AG08396 (cell line): Measurements from ENCODE around the gene APRT.

Source experiments
- DNase-seq: peaks from one replicate; pipeline ENCODE4 v3.0.0; 2012; ENCODE audit warnings: low spot score, mixed read lengths

APRT gene

GRCh38 chr16:88807626-88808453 lies 3.9 kb downstream of the APRT start:
- DNase-seq, result no peak

GRCh38 chr16:88807142-88807625 lies 4.5 kb downstream of the APRT start:
- DNase-seq, result no peak

- DNase-seq, result no peak
Observed at GRCh38 chr16:88806491-88807111, 5.1 kb downstream of the APRT start.

- no peak for DNase-seq
Observed at GRCh38 chr16:88805887-88806393, 5.8 kb downstream of the APRT start.

GRCh38 chr16:88805340-88805715 lies 6.4 kb downstream of the APRT start:
- no peak for DNase-seq

- DNase-seq, result peak; percentile 39
Observed at GRCh38 chr16:88804552-88805339, 7.0 kb downstream of the APRT start.

GRCh38 chr16:88804173-88804551 lies 7.6 kb downstream of the APRT start:
- no peak for DNase-seq

GRCh38 chr16:88803264-88803987 lies 8.3 kb downstream of the APRT start, which contains the start of gene CDT1:
Gene CDT1 (plus strand): TSS chr16:88803789. CDS start chr16:88803832, 43 bp downstream.
- peak; percentile 100 for DNase-seq

GRCh38 chr16:88800277-88800592 lies 11.5 kb downstream of the APRT start:
- DNase-seq, result no peak

- DNase-seq, result no peak
Observed at GRCh38 chr16:88799569-88800276, 12.0 kb downstream of the APRT start.

- DNase-seq, result no peak
Observed at GRCh38 chr16:88798772-88799455, 12.8 kb downstream of the APRT start.

- no peak for DNase-seq
Observed at GRCh38 chr16:88798073-88798472, 13.7 kb downstream of the APRT start.

GRCh38 chr16:88796278-88796677 lies 15.4 kb downstream of the APRT start:
- DNase-seq, result no peak

GRCh38 chr16:88793251-88793954 lies 18.3 kb downstream of the APRT start:
- DNase-seq, result no peak

GRCh38 chr16:88792668-88793250 lies 19.0 kb downstream of the APRT start:
- no peak for DNase-seq

GRCh38 chr16:88792078-88792550 lies 19.6 kb downstream of the APRT start:
- no peak for DNase-seq

- no peak for DNase-seq
Observed at GRCh38 chr16:88790312-88791211, 21.2 kb downstream of the APRT start.

- no peak for DNase-seq
Observed at GRCh38 chr16:88789594-88789993, 22.1 kb downstream of the APRT start.
